Measurements from ENCODE around the gene TOGARAM1.

Gene TOGARAM1

DNA sequence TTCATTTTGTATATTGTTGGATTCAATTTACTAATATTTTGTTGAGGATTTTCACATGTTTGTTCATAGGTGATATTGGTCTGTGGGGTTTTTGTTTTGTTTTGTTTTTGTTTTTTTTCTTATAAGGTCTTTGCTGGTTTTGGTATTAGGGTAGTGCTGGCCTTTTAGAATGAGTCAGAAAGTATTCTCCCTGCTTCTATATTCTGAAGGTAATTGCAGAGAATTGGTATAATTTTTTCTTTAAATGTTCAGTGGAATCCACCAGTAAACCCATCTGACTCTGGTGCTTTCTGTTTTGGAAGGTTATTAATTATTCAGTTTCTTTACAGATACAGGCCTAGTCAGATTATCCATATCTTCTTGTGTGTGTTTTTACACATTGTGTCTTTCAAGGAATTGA lies 8.9 kb downstream of the TOGARAM1 start:
- DNase-seq (ENCODE audit: extremely low read depth, low read depth), result no peak
- no peak overlapping the region for H3K4me3 ChIP-seq (replicated peaks; ENCODE audit: low read depth, low read length)
- TF ChIP-seq, protein P1, sequence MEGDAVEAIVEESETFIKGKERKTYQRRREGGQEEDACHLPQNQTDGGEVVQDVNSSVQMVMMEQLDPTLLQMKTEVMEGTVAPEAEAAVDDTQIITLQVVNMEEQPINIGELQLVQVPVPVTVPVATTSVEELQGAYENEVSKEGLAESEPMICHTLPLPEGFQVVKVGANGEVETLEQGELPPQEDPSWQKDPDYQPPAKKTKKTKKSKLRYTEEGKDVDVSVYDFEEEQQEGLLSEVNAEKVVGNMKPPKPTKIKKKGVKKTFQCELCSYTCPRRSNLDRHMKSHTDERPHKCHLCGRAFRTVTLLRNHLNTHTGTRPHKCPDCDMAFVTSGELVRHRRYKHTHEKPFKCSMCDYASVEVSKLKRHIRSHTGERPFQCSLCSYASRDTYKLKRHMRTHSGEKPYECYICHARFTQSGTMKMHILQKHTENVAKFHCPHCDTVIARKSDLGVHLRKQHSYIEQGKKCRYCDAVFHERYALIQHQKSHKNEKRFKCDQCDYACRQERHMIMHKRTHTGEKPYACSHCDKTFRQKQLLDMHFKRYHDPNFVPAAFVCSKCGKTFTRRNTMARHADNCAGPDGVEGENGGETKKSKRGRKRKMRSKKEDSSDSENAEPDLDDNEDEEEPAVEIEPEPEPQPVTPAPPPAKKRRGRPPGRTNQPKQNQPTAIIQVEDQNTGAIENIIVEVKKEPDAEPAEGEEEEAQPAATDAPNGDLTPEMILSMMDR (IDR thresholded peaks at IDR 0.05; ENCODE audit: low read depth, low read length, missing control alignments), result no peak

DNA sequence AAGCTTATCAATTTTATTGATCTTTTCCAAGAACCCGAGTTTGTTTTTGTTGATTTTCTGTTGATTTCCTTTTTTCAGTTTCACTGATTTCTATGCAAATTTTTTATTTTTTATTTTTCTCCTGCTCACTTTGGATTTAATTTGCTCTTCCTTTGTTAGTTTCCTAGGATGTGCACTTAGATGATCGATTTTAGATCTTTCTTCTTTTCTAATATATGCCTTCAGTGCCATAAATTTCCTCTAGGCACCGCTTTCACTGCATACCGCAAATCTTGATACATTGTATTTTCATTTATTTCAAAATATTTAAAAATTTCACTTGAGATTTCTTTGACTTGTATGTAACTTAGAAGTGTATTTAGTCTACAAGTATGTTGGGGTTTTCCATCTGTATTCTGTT lies 9.5 kb downstream of the TOGARAM1 start:
- DNase-seq (ENCODE audit: extremely low read depth, low read depth), result no peak
- TF ChIP-seq, protein P1 (IDR thresholded peaks at IDR 0.05; ENCODE audit: low read depth, low read length, missing control alignments), result no peak
- H3K4me3 ChIP-seq (replicated peaks; ENCODE audit: low read depth, low read length), result no peak overlapping the region

DNA sequence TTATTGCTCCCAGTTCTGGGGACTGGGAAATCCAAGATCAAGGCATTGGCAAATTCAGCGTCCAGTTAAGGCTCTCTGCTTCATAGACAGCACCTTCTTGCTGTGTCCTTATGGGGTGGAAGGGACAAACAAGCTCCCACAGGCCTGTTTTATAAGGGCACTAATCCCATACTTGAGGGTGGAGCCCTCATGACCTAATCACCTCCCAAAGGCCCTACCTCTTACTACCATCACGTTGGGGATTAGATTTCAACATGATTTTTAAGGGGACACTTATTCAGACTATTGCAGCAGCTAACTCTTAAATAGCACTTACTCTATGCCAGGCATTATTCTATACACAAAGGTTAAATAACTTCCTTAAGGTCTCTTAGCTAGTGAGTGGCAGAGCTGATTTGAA lies 17.3 kb downstream of the TOGARAM1 start:
- TF ChIP-seq, protein P1 (IDR thresholded peaks at IDR 0.05; ENCODE audit: low read depth, low read length, missing control alignments), result no peak
- H3K4me3 ChIP-seq (replicated peaks; ENCODE audit: low read depth, low read length), result no peak overlapping the region
- DNase-seq (ENCODE audit: extremely low read depth, low read depth), result no peak

DNA sequence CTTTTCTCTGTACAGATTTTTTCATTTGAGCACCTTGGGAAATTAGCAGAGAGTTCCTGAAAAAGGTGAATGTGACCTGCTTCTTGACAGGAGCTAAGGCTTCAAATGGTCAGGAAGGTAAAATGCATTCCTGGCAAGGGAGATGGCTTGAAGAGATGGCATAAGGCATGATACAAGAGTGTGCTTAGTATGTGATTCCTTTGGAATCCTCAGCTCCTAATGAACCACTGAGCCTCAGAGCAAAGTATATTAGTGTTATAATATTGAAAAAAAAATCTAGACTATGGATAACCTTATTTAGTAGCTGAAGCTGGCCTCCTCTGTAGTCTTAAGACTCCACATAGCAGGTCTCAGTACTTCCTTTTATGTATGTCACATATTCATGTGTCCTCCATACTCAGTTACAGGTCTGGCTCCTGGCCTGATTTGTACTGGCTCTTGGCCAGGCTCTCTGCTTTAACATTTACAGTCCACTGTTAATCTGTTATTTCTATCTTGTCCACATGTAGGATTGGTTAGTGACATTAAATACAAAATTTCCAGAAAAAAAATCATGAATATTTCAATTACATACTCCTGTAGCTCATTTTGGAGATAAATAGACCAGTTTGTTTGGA lies 17.9 kb downstream of the TOGARAM1 start:
- no peak for DNase-seq (ENCODE audit: extremely low read depth, low read depth)
- TF ChIP-seq, protein P1 (IDR thresholded peaks at IDR 0.05; ENCODE audit: low read depth, low read length, missing control alignments), result no peak
- H3K4me3 ChIP-seq (replicated peaks; ENCODE audit: low read depth, low read length), result no peak overlapping the region

DNA sequence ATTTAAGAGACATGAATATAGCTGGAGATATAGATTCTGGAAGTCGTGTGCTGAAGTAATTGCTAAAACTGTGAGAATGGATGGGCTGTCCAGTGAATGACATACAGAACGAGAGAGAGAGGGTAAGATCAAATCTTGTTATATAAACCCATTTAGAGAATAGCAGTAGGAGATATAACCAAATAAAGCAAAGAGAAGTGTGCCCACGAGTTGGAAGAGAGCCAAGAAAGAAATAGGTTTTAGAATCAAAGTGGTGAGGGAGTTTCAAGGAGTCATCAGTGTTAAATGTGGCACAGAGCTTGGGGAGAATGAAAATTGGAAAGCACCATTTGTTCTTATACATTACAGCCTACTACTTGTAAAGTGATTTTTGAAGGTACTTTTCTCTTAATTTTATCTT lies 19.2 kb downstream of the TOGARAM1 start:
- TF ChIP-seq, protein P1 (IDR thresholded peaks at IDR 0.05; ENCODE audit: low read depth, low read length, missing control alignments), result no peak
- no peak for DNase-seq (ENCODE audit: extremely low read depth, low read depth)

DNA sequence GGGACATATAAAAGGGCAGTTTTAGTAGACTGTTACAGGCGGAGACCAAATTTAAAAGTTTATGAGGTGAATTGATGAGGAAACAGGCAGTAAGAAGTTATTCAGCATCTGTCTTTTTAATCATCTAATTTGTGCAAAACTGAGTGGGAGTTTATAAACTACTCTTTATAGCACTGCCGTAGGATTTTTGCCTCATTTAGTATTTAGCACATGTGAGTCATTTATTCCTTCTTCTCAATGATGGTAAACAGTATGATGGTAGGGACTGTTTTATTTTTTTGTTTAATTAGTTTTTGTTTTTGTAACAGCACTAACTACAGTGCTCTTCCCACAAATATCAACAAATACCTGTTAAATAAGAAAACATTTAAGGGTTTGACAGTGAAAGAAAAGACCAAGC lies 20.6 kb downstream of the TOGARAM1 start:
- TF ChIP-seq, protein P1 (IDR thresholded peaks at IDR 0.05; ENCODE audit: low read depth, low read length, missing control alignments), result no peak
- H3K4me3 ChIP-seq (replicated peaks; ENCODE audit: low read depth, low read length), result no peak overlapping the region
- no peak for DNase-seq (ENCODE audit: extremely low read depth, low read depth)

More for the DNA sequence above, 19.2 kb downstream of the TOGARAM1 start:
- H3K4me3 ChIP-seq (replicated peaks; ENCODE audit: low read depth, low read length), result no peak overlapping the region

DNA sequence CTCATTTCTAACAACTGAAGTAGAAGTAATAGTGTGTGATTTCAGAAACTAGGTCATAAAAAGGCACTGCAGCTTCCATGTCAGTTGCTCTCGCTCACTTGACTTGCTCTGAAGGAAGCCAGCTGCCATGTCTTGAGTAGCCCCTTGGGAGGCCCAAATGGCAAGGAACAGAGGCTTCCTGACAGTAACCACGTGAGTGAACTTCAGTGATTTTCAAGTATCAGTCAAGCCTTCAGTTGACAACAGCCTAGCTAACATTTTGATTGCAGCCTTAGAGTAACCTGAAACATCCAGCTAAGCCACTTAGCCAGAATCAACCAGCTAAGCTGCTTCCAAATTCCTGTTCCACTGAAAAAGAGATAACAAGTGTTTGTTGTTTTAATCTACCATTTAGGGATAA lies 26.7 kb downstream of the TOGARAM1 start:
- TF ChIP-seq, protein P1 (IDR thresholded peaks at IDR 0.05; ENCODE audit: low read depth, low read length, missing control alignments), result no peak

More for the DNA sequence above, 26.7 kb downstream of the TOGARAM1 start:
- H3K4me3 ChIP-seq (replicated peaks; ENCODE audit: low read depth, low read length), result no peak overlapping the region
- DNase-seq (ENCODE audit: extremely low read depth, low read depth), result no peak

Data from HFF-Myc (cell line).